Natural killer cell (primary cell): Measurements from ENCODE around the gene KCP. TPM values are rescaled to one million over a fixed set of nuclear protein-coding genes. Genes with fewer than 3 reads are reported as not detected.

Experiments used
- ATAC-seq, 3 donors: fragments of 150-1000 bp in 2 of 3; fragments of 200-7000 bp in 1 of 3; cut with Tn5 transposase; 1 replicate in 1 of 3; 2 replicates in 2 of 3; pipeline ENCODE4 v1.10.0; 2021; ENCODE audit warnings: mild to moderate bottlenecking in 2 of 3, moderate library complexity in 2 of 3
- DNase-seq, 2 donors: peaks; one replicate each; pipeline versions ENCODE4 v3.0.0 to v3.0.0-alpha.2; 2013 to 2021; ENCODE audit warnings: mixed read lengths in 1 of 2
- H3K27ac ChIP-seq: one replicate; pipeline ENCODE4 v1.5.1; 2013; ENCODE audit warnings: mild to moderate bottlenecking, low read length
- H3K27me3 ChIP-seq: one replicate; pipeline ENCODE4 v1.6.1; 2013; ENCODE audit warnings: low read length; ENCODE audit not compliant: control insufficient read depth, insufficient read depth
- H3K36me3 ChIP-seq: one replicate; pipeline ENCODE4 v1.6.1; 2013; ENCODE audit warnings: low read length; ENCODE audit not compliant: control insufficient read depth, insufficient read depth
- H3K4me1 ChIP-seq: one replicate; pipeline ENCODE4 v1.6.1; 2013; ENCODE audit warnings: low read length; ENCODE audit not compliant: control insufficient read depth, insufficient read depth
- H3K4me3 ChIP-seq: one replicate; pipeline ENCODE4 v1.5.1; 2013; ENCODE audit warnings: low read length
- H3K9me3 ChIP-seq: one replicate; pipeline ENCODE4 v1.6.1; 2013; ENCODE audit warnings: low read length; ENCODE audit not compliant: control insufficient read depth, insufficient read depth
- H3K27ac Mint-ChIP-seq, 2 donors: one replicate each; pipeline ENCODE4 v1.8.0; 2022; ENCODE audit warnings: mild to moderate bottlenecking in 2 of 2, mixed read lengths in 2 of 2, moderate library complexity in 1 of 2
- H3K27me3 Mint-ChIP-seq, 2 donors: one replicate each; pipeline ENCODE4 v1.8.0; 2022; ENCODE audit warnings: low read depth in 2 of 2, mixed read lengths in 2 of 2
- H3K36me3 Mint-ChIP-seq: one replicate; pipeline ENCODE4 v1.8.0; 2022; ENCODE audit warnings: mixed read lengths
- H3K4me1 Mint-ChIP-seq, 2 donors: one replicate each; pipeline ENCODE4 v1.8.0; 2022; ENCODE audit warnings: mixed read lengths in 2 of 2
- H3K4me3 Mint-ChIP-seq: one replicate; pipeline ENCODE4 v1.8.0; 2022; ENCODE audit warnings: mild to moderate bottlenecking, moderate library complexity, mixed read lengths
- H3K9me3 Mint-ChIP-seq, 2 donors: one replicate each; pipeline ENCODE4 v1.8.0; 2022; ENCODE audit warnings: mixed read lengths in 2 of 2
- WGBS: methylation state at CpG from one replicate; pipeline ENCODE4 v1.1.7; 2013; ENCODE audit warnings: missing lambda C conversion rate; ENCODE audit not compliant: insufficient coverage; 5-methylcytosine and 5-hydroxymethylcytosine counted together
- intact Hi-C: fragments of 100-400 bp; cut with micrococcal nuclease; formaldehyde crosslinking; loops from one replicate; pipeline ENCODE4 v1.14.2; 2022
- total RNA-seq, 4 donors: library from RNA; stranded (reverse); fragments of 120-200 nt in 1 of 4; gene quantifications; one replicate each; pipeline versions ENCODE4 v1.2.3 to v1.2.4, GENCODE V29; 2013 to 2022
- TF ChIP-seq, protein P1 (sequence below): fragments of 200-600 bp; IDR thresholded peaks from one replicate; pipeline ENCODE4 v1.8.0; 2022; ENCODE audit warnings: antibody characterized with exemption

Gene KCP
- total RNA-seq, 3 donors from 2014 or later (not counting 1 experiment from before 2014, with no cell fraction given) = 0.49 to 0.95 TPM; not detected in 1

DNA sequence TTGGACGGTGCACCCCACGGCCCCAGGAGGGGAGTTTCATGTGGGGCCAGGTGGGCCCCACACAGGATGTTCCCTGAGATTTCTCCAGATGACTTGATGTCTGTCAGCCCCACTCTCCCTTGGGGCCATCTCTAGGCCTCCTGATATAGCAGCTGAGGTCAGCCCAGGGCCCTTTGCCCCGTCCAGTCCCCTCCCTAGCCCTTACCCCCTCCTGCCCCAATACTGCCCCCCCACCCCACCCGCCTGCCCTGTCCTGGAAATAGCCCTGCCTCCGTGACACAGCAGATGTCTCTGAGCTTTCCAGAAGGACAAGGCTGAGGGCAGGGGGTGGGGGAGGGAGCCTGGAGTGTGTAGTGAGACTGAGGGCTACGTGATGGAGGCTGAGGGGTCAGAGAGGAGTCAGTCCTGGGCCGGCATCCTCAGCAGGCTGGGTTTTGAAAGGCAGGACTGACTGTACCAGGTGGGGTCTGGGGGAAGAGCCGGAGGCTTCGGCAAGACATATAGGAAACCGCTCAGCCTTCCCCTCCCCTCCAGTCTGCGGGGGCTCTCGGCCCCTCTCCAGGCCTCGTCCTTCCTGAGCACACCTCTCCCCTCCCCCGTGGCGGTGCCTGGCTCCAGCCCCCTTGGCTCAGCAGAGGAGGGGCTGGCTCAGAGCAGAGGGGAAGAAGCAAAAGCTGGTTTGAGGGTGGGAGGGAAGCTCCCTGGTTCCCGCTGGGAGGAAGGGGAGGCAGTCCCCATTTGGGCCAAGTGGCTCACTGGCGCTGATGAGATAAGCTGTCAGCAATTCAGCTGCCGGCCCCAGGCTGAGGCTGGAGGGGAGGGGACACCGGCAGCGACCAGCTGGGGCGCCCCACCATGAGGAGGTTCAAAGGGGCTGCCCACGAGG lies 78.3 kb downstream of the KCP start:
- Histone ChIP-seq H3K4me3 (no peak overlapping the region), H3K36me3 (no peaks in the 10 kb centered on the region), H3K27me3 (peaks cover 25% of the 10 kb centered on the region), H3K27ac (no peak overlapping the region), H3K9me3 (no peaks in the 10 kb centered on the region), H3K4me1 (peaks cover 22% of the 10 kb centered on the region)
- intact Hi-C loops = no loop called here
- H3K4me1 Mint-ChIP-seq = peaks cover 0 to 20% of the 10 kb centered on the region in 2 donors
- H3K27me3 Mint-ChIP-seq = peaks cover 0 to 33% of the 10 kb centered on the region in 2 donors
- ATAC-seq (no peak), DNase-seq (no peak)
- no peaks in the 10 kb centered on the region for H3K36me3 Mint-ChIP-seq
- 9% methylated on average over 18 of the region's 22 CpGs for WGBS
- no peak overlapping the region for H3K27ac Mint-ChIP-seq
- no peak overlapping the region for H3K4me3 Mint-ChIP-seq
- no peaks in the 10 kb centered on the region for H3K9me3 Mint-ChIP-seq
- TF ChIP-seq, protein P1, sequence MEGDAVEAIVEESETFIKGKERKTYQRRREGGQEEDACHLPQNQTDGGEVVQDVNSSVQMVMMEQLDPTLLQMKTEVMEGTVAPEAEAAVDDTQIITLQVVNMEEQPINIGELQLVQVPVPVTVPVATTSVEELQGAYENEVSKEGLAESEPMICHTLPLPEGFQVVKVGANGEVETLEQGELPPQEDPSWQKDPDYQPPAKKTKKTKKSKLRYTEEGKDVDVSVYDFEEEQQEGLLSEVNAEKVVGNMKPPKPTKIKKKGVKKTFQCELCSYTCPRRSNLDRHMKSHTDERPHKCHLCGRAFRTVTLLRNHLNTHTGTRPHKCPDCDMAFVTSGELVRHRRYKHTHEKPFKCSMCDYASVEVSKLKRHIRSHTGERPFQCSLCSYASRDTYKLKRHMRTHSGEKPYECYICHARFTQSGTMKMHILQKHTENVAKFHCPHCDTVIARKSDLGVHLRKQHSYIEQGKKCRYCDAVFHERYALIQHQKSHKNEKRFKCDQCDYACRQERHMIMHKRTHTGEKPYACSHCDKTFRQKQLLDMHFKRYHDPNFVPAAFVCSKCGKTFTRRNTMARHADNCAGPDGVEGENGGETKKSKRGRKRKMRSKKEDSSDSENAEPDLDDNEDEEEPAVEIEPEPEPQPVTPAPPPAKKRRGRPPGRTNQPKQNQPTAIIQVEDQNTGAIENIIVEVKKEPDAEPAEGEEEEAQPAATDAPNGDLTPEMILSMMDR = no peak

GRCh38 chr7:128831178-128831993 lies 79.1 kb downstream of the KCP start:
- Histone ChIP-seq H3K36me3 (no peaks in the 10 kb centered on the region), H3K27ac (no peak overlapping the region), H3K9me3 (no peaks in the 10 kb centered on the region), H3K4me1 (peaks cover 22% of the 10 kb centered on the region), H3K4me3 (no peak overlapping the region), H3K27me3 (peaks cover 25% of the 10 kb centered on the region)
- peak in 2 of 3 donors; percentile 16 to 30 for ATAC-seq
- peak overlapping the region; percentile 61 for H3K4me3 Mint-ChIP-seq
- peaks cover 0 to 20% of the 10 kb centered on the region in 2 donors for H3K4me1 Mint-ChIP-seq
- H3K36me3 Mint-ChIP-seq = no peaks in the 10 kb centered on the region
- no peak overlapping the region for H3K27ac Mint-ChIP-seq
- H3K9me3 Mint-ChIP-seq = no peaks in the 10 kb centered on the region
- H3K27me3 Mint-ChIP-seq = peaks cover 0 to 37% of the 10 kb centered on the region in 2 donors
- DNase-seq = peak in 1 of 2 donors; percentile 21
- intact Hi-C loops = no loop called here
- WGBS = 9% methylated on average over 33 of the region's 33 CpGs
- TF ChIP-seq, protein P1 = no peak

DNA sequence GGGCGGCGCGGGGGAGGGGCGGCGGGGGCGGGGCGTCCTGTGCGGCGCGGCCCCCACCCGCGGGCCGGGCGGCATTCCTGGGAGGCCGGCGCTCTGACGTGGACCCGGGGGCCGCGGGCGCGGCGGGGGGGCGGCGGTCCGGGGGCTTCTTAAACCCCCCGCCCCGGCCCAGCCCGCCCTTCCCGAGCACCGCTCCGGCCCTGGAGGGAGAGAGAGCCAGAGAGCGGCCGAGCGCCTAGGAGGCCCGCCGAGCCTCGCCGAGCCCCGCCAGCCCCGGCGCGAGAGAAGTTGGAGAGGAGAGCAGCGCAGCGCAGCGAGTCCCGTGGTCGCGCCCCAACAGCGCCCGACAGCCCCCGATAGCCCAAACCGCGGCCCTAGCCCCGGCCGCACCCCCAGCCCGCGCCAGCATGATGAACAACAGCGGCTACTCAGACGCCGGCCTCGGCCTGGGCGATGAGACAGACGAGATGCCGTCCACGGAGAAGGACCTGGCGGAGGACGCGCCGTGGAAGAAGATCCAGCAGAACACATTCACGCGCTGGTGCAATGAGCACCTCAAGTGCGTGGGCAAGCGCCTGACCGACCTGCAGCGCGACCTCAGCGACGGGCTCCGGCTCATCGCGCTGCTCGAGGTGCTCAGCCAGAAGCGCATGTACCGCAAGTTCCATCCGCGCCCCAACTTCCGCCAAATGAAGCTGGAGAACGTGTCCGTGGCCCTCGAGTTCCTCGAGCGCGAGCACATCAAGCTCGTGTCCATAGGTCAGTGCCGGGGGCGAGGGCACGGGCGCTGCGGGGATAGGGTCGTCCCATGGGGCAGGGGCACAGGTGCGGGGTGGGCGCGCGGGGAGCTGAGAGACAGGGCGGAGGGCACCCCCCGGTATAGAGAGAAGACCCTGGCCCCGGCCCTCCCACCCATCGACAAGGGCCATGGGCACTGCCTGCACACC lies 80.0 kb downstream of the KCP start, which contains the start of gene FLNC:
Gene FLNC, plus strand, starts transcription at position 176 of the 947 bp plus-strand sequence. Its CDS starts 232 bp downstream, at position 408.
- TF ChIP-seq, protein P1 = no peak
- Histone ChIP-seq H3K27me3 (peaks cover 25% of the 10 kb centered on the region), H3K36me3 (no peaks in the 10 kb centered on the region), H3K4me3 (peak within 1 kb of the TSS; percentile 3), H3K4me1 (peaks cover 22% of the 10 kb centered on the region), H3K9me3 (no peaks in the 10 kb centered on the region), H3K27ac (no peak within 1 kb of the TSS)
- H3K9me3 Mint-ChIP-seq = no peaks in the 10 kb centered on the region
- H3K27me3 Mint-ChIP-seq = peaks cover 0 to 37% of the 10 kb centered on the region in 2 donors
- DNase-seq (peak in 1 of 2 donors; percentile 57), ATAC-seq (peak; percentile 23 to 71 (median 68))
- intact Hi-C loops = no loop called here
- no peak within 1 kb of the TSS for H3K27ac Mint-ChIP-seq
- WGBS = 2% methylated on average over 109 of the region's 109 CpGs
- peak within 1 kb of the TSS; percentile 88 for H3K4me3 Mint-ChIP-seq
- H3K36me3 Mint-ChIP-seq = no peaks in the 10 kb centered on the region
- peaks cover 0 to 20% of the 10 kb centered on the region in 2 donors for H3K4me1 Mint-ChIP-seq
